ENCODE measurements around the gene ABCB9. TPM values are rescaled to one million over a fixed set of nuclear protein-coding genes. Genes with fewer than 3 reads are reported as not detected.

ABCB9 gene
- total RNA-seq, 1 donor from 2014 or later = 11.6 TPM

GRCh38 chr12:122903693-122904034 is 62.6 kb downstream of the ABCB9 start:
- FAIRE-seq (no peak), DNase-seq (ENCODE audit: low read depth) (no peak)
- Histone ChIP-seq H4K20me1 (ENCODE audit: insufficient read depth, low read length) (no peaks in the 10 kb centered on the region), H3K4me2 (ENCODE audit: low read length) (no peak overlapping the region), H3K4me1 (ENCODE audit: insufficient read depth, low read length) (peaks cover 3% of the 10 kb centered on the region), H3K36me3 (ENCODE audit: insufficient read depth, low read length) (no peaks in the 10 kb centered on the region), H3K79me2 (ENCODE audit: insufficient read depth, low read length) (no peaks in the 10 kb centered on the region), H3K4me3 (ENCODE audit: insufficient read depth, low read depth, low read length) (no peak overlapping the region), H3K27me3 (ENCODE audit: insufficient read depth, low read length) (peaks cover 2% of the 10 kb centered on the region), H2AFZ (ENCODE audit: low read depth, low read length) (no peak overlapping the region), H3K9ac (ENCODE audit: low read length) (no peak overlapping the region), H3K27ac (ENCODE audit: low read depth, low read length) (no peak overlapping the region), H3K9me3 (ENCODE audit: insufficient read depth, low read depth, low read length) (no peaks in the 10 kb centered on the region)
- peaks cover 4% of the 10 kb centered on the region for H3K27me3 Mint-ChIP-seq (ENCODE audit: low read depth, unreplicated experiment)
- peaks cover 3% of the 10 kb centered on the region for H3K4me1 Mint-ChIP-seq (ENCODE audit: low read depth, unreplicated experiment)
- TF ChIP-seq CTCF (IDR thresholded peaks at IDR 0.05; ENCODE audit: insufficient read depth, low read depth, low read length) (no peak), EZH2 (IDR thresholded peaks at IDR 0.05; ENCODE audit: insufficient read depth, low read length) (no peak)
- H3K4me3 Mint-ChIP-seq (ENCODE audit: unreplicated experiment) = no peak overlapping the region
- H3K36me3 Mint-ChIP-seq (ENCODE audit: low read depth, unreplicated experiment) = no peaks in the 10 kb centered on the region
- H3K9me3 Mint-ChIP-seq (ENCODE audit: unreplicated experiment) = no peaks in the 10 kb centered on the region
- no peak overlapping the region for H3K27ac Mint-ChIP-seq (ENCODE audit: unreplicated experiment)

- H3K27ac ChIP-seq (ENCODE audit: low read depth, low read length) = no peak overlapping the region
- peaks cover 4% of the 10 kb centered on the region for H3K27me3 Mint-ChIP-seq (ENCODE audit: low read depth, unreplicated experiment)
- H3K9me3 Mint-ChIP-seq (ENCODE audit: unreplicated experiment) = no peaks in the 10 kb centered on the region
- peaks cover 9% of the 10 kb centered on the region for H3K4me1 Mint-ChIP-seq (ENCODE audit: low read depth, unreplicated experiment)
- peaks cover 9% of the 10 kb centered on the region for H3K4me1 ChIP-seq (ENCODE audit: insufficient read depth, low read length)
- no peak overlapping the region for H3K4me2 ChIP-seq (ENCODE audit: low read length)
- H3K79me2 ChIP-seq (ENCODE audit: insufficient read depth, low read length) = no peaks in the 10 kb centered on the region
- no peak overlapping the region for H3K9ac ChIP-seq (ENCODE audit: low read length)
- DNase-seq (ENCODE audit: low read depth) (no peak), FAIRE-seq (no peak)
- TF ChIP-seq CTCF (IDR thresholded peaks at IDR 0.05; ENCODE audit: insufficient read depth, low read depth, low read length) = no peak
- TF ChIP-seq EZH2 (IDR thresholded peaks at IDR 0.05; ENCODE audit: insufficient read depth, low read length) = no peak
- no peaks in the 10 kb centered on the region for H3K36me3 ChIP-seq (ENCODE audit: insufficient read depth, low read length)
- H3K4me3 ChIP-seq (ENCODE audit: insufficient read depth, low read depth, low read length) = no peak overlapping the region
- H3K4me3 Mint-ChIP-seq (ENCODE audit: unreplicated experiment) = no peak overlapping the region
- no peaks in the 10 kb centered on the region for H3K9me3 ChIP-seq (ENCODE audit: insufficient read depth, low read depth, low read length)
- H4K20me1 ChIP-seq (ENCODE audit: insufficient read depth, low read length) = no peaks in the 10 kb centered on the region
- peaks cover 2% of the 10 kb centered on the region for H3K27me3 ChIP-seq (ENCODE audit: insufficient read depth, low read length)
- no peak overlapping the region for H2AFZ ChIP-seq (ENCODE audit: low read depth, low read length)
- H3K27ac Mint-ChIP-seq (ENCODE audit: unreplicated experiment) = no peak overlapping the region
- no peaks in the 10 kb centered on the region for H3K36me3 Mint-ChIP-seq (ENCODE audit: low read depth, unreplicated experiment)
Measured at GRCh38 chr12:122902854-122903692, 63.2 kb downstream of the ABCB9 start.

GRCh38 chr12:122899887-122900286 is 66.4 kb downstream of the ABCB9 start:
- no peak overlapping the region for H3K27ac ChIP-seq (ENCODE audit: low read depth, low read length)
- H3K9ac ChIP-seq (ENCODE audit: low read length) = no peak overlapping the region
- H3K4me1 Mint-ChIP-seq (ENCODE audit: low read depth, unreplicated experiment) = peaks cover 10% of the 10 kb centered on the region
- no peak overlapping the region for H3K4me3 ChIP-seq (ENCODE audit: insufficient read depth, low read depth, low read length)
- no peak for TF ChIP-seq CTCF (IDR thresholded peaks at IDR 0.05; ENCODE audit: insufficient read depth, low read depth, low read length)
- TF ChIP-seq EZH2 (IDR thresholded peaks at IDR 0.05; ENCODE audit: insufficient read depth, low read length) = no peak
- FAIRE-seq (no peak), DNase-seq (ENCODE audit: low read depth) (no peak)
- H3K9me3 ChIP-seq (ENCODE audit: insufficient read depth, low read depth, low read length) = no peaks in the 10 kb centered on the region
- H3K4me3 Mint-ChIP-seq (ENCODE audit: unreplicated experiment) = no peak overlapping the region
- peaks cover 10% of the 10 kb centered on the region for H3K79me2 ChIP-seq (ENCODE audit: insufficient read depth, low read length)
- H4K20me1 ChIP-seq (ENCODE audit: insufficient read depth, low read length) = peaks cover 4% of the 10 kb centered on the region
- H3K27ac Mint-ChIP-seq (ENCODE audit: unreplicated experiment) = no peak overlapping the region
- peaks cover 2% of the 10 kb centered on the region for H3K27me3 ChIP-seq (ENCODE audit: insufficient read depth, low read length)
- H3K27me3 Mint-ChIP-seq (ENCODE audit: low read depth, unreplicated experiment) = peaks cover 4% of the 10 kb centered on the region
- H3K4me2 ChIP-seq (ENCODE audit: low read length) = no peak overlapping the region
- no peak overlapping the region for H2AFZ ChIP-seq (ENCODE audit: low read depth, low read length)
- H3K4me1 ChIP-seq (ENCODE audit: insufficient read depth, low read length) = peaks cover 14% of the 10 kb centered on the region
- H3K36me3 ChIP-seq (ENCODE audit: insufficient read depth, low read length) = no peaks in the 10 kb centered on the region
- H3K9me3 Mint-ChIP-seq (ENCODE audit: unreplicated experiment) = peaks cover 4% of the 10 kb centered on the region
- no peaks in the 10 kb centered on the region for H3K36me3 Mint-ChIP-seq (ENCODE audit: low read depth, unreplicated experiment)
